HepG2 (cell line): Measurements from ENCODE around the gene MEF2B. TPM values are rescaled to one million over a fixed set of nuclear protein-coding genes. Genes with fewer than 3 reads are reported as not detected.

Experiments
- AHDC1 ChIP-seq: sonication (generic); formaldehyde crosslinking; IDR thresholded peaks from 2 replicates; pipeline ENCODE4 v1.5.1; 2020; ENCODE audit warnings: mild to moderate bottlenecking, missing genetic modification reagents, borderline replicate concordance
- ETV5 ChIP-seq: IDR thresholded peaks from 2 replicates; pipeline ENCODE4 v1.6.1; 2018; ENCODE audit warnings: missing biosample characterization, missing genetic modification reagents, inconsistent platforms, borderline replicate concordance
- GFI1 ChIP-seq: sonication (generic); formaldehyde crosslinking; IDR thresholded peaks from 2 replicates; pipeline ENCODE4 v1.5.0; 2020; ENCODE audit warnings: missing genetic modification reagents, mild to moderate bottlenecking, borderline replicate concordance
- PLRG1 ChIP-seq: fragments of 450-650 bp; conservative IDR thresholded peaks from 2 replicates; pipeline ENCODE4 v1.6.1; 2016
- SUZ12 ChIP-seq: fragments of 150-350 bp; IDR thresholded peaks from 2 replicates; pipeline ENCODE4 v1.6.1; 2014; ENCODE audit warnings: low read depth, low read length
- ZBTB40 ChIP-seq, 2 experiments: fragments of 450-650 bp in 1 of 2; sonication (generic) in 1 of 2; formaldehyde crosslinking in 1 of 2; IDR thresholded peaks; 2 replicates each; pipeline versions ENCODE4 v1.6.1 to v1.8.0; 2016 to 2022; ENCODE audit warnings: antibody characterized with exemption in 1 of 2, mild to moderate bottlenecking in 1 of 2, missing genetic modification reagents in 1 of 2
- ZKSCAN5 ChIP-seq: sonication (generic); formaldehyde crosslinking; IDR thresholded peaks from 2 replicates; pipeline ENCODE4 v1.5.1; 2020; ENCODE audit warnings: mild to moderate bottlenecking, missing genetic modification reagents
- ZNF234 ChIP-seq: sonication (generic); formaldehyde crosslinking; conservative IDR thresholded peaks from 2 replicates; pipeline ENCODE4 v1.5.1; 2020; ENCODE audit warnings: mild to moderate bottlenecking, missing genetic modification reagents
- ZNF460 ChIP-seq: sonication (generic); formaldehyde crosslinking; IDR thresholded peaks from 2 replicates; pipeline ENCODE4 v1.5.1; 2020; ENCODE audit warnings: missing genetic modification reagents, mild to moderate bottlenecking, borderline replicate concordance
- ZNF501 ChIP-seq: sonication (generic); formaldehyde crosslinking; IDR thresholded peaks from 2 replicates; pipeline ENCODE4 v1.5.1; 2020; ENCODE audit warnings: mild to moderate bottlenecking, moderate library complexity, missing genetic modification reagents
- ZNF660 ChIP-seq: sonication (generic); formaldehyde crosslinking; IDR thresholded peaks from 2 replicates; pipeline ENCODE4 v1.5.1; 2020; ENCODE audit warnings: mild to moderate bottlenecking, low read depth, missing genetic modification reagents, borderline replicate concordance
- ZNF670 ChIP-seq: sonication (generic); formaldehyde crosslinking; IDR thresholded peaks from 2 replicates; pipeline ENCODE4 v1.8.0; 2022; ENCODE audit warnings: mild to moderate bottlenecking, missing genetic modification reagents, borderline replicate concordance
- ZNF737 ChIP-seq: sonication (generic); formaldehyde crosslinking; IDR thresholded peaks from 2 replicates; pipeline ENCODE4 v1.5.0; 2020; ENCODE audit warnings: missing genetic modification reagents, mild to moderate bottlenecking, borderline replicate concordance
- polyA plus RNA-seq, 8 experiments: library from polyadenylated mRNA; depleted of rRNA in 3 of 8; stranded (reverse) in 7 of 8; unstranded in 1 of 8; fragments of >200 nt; fragmentation: Illumina TruSeq in 4 of 8; extraction: Trizol in 4 of 8; gene quantifications; 2 replicates each; pipeline versions ENCODE4 v1.2.1 to v1.2.3, GENCODE V29; 2011 to 2016; ENCODE audit warnings: low read depth in 4 of 8, missing spikeins in 1 of 8, mixed read lengths in 1 of 8; ENCODE audit not compliant: insufficient read depth in 1 of 8
- total RNA-seq, 5 experiments: library from RNA; depleted of rRNA; stranded (reverse); fragments of >200 nt; fragmentation: Illumina TruSeq; extraction: Trizol; gene quantifications; 2 replicates each; pipeline ENCODE4 v1.2.3, GENCODE V29; 2016; ENCODE audit warnings: low read depth in 1 of 5

MEF2B gene
- total and polyA plus RNA-seq, 2 of the 13 experiments (the other 11 are each of a cell fraction or from before 2014, with no cell fraction given): 1.2 to 1.7 TPM

DNA sequence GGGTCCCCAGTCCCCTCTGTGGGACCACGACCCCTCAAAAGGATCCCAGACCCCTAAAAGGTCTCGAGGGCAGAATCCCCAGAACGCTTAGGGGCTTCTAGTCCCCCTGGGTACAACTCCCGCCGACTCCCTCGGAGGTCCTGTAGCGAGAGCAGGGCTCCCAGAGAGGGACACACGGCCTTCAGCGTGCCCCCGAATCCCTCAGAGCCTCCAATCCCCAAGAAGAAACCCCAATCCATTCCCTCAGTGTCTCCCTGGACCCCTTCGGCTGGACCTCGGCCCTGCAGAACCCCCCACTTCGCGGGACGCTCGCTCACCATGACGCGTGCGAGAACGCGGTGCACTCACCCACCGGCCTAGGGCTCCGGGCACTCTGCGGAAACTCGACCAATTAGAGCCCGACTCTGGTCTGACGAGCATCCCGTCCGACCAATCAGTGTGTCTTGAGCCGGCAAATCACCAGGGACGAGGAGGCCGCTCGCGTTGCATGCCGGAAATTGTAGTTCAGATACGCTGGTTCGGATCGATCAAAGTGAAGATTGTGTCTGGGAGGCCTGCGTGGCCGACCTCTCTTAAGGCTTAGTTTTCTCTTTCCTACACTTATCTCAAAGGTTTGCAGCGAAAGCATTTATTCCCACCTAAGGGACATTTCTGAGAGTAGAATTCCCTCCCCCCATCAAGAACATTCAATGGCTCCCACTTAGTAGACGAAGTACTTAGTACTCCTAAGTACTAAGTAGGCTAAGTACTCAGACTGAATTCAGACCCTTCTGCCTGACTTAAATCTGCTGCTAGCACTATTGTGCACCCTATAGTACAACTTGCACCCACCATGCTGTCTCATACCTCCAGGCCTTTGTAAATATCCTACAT lies 31.7 kb downstream of the MEF2B start, which contains the start of gene TMEM161A (continued):
- TF ChIP-seq AHDC1: no peak
- no peak for TF ChIP-seq ZKSCAN5 (CRISPR knock-in tag)
- no peak for TF ChIP-seq ZNF460 (CRISPR knock-in tag)
- TF ChIP-seq ZNF660: no peak
- no peak for TF ChIP-seq ZNF737 (CRISPR knock-in tag)
- TF ChIP-seq GFI1 (CRISPR knock-in tag): peak; percentile 53; the same call in 1 of the 2 replicates
- TF ChIP-seq ZBTB40 (IDR thresholded peaks at IDR 0.05): no peak
- TF ChIP-seq ZBTB40 (CRISPR knock-in tag; IDR thresholded peaks at IDR 0.05): peak; percentile 18; the same call in 1 of the 2 replicates
- TF ChIP-seq SUZ12: peak; percentile 70
- TF ChIP-seq ETV5: peak; percentile 18; the same call in 1 of the 2 replicates
- no peak for TF ChIP-seq ZNF234 (CRISPR knock-in tag)
- TF ChIP-seq ZNF501 (CRISPR knock-in tag): peak; percentile 59; the same call in 1 of the 2 replicates
- TF ChIP-seq ZNF670 (CRISPR knock-in tag): no peak
- TF ChIP-seq PLRG1: no peak
